ENCODE results near the gene HJV. TPM values are rescaled to one million over a fixed set of nuclear protein-coding genes. Genes with fewer than 3 reads are reported as not detected.

Gene HJV
- total and polyA plus RNA-seq, 2 of the 8 experiments (the other 6 are each of a cell fraction or from before 2014, with no cell fraction given) = 0.32 to 0.70 TPM

GRCh38 chr1:145986551-145986950 is 35.0 kb downstream of the HJV start:
- TF ChIP-seq CHD2 (IDR thresholded peaks at IDR 0.05; ENCODE audit: low read length) = no peak
- no peak for TF ChIP-seq RXRA (IDR thresholded peaks at IDR 0.05; ENCODE audit: insufficient read depth, low read depth, low read length)
- no peak for TF ChIP-seq SRF (IDR thresholded peaks at IDR 0.05; ENCODE audit: low read depth, low read length)
- TF ChIP-seq ASH2L (IDR thresholded peaks at IDR 0.05; ENCODE audit: low read length) = no peak
- TF ChIP-seq HDAC6 (IDR thresholded peaks at IDR 0.05; ENCODE audit: low read depth, low read length) = no peak
- TF ChIP-seq SIN3A (conservative IDR thresholded peaks at IDR 0.05 in 1 of 2, IDR thresholded peaks at IDR 0.05 in 1 of 2; ENCODE audit: low read depth in 1 of 2, low read length in 2 of 2) = no peak
- TF ChIP-seq CHD1 (IDR thresholded peaks at IDR 0.05; ENCODE audit: low read depth, low read length) = no peak
- no peak for TF ChIP-seq E2F6 (IDR thresholded peaks at IDR 0.05)
- TF ChIP-seq PHF8 (conservative IDR thresholded peaks at IDR 0.05; ENCODE audit: low read depth, low read length) = no peak
- no peak for TF ChIP-seq MAFK (IDR thresholded peaks at IDR 0.05; ENCODE audit: low read depth, low read length)
- TF ChIP-seq TAF1 (IDR thresholded peaks at IDR 0.05; ENCODE audit: low read depth, low read length) = no peak
- TF ChIP-seq SP1 (IDR thresholded peaks at IDR 0.05; ENCODE audit: low read depth, low read length) = no peak
- H3K9ac ChIP-seq (replicated peaks in 1 of 4; ENCODE audit: extremely low read depth in 1 of 4, low read depth in 3 of 4, low read length in 3 of 4) = no peak overlapping the region
- WGBS, 2 experiments (ENCODE audit: extremely low coverage in 1 of 2, insufficient coverage in 1 of 2, insufficient read length in 1 of 2, insufficient replicate concordance in 2 of 2, low coverage in 1 of 2, low lambda C conversion rate in 2 of 2, missing lambda C conversion rate in 1 of 2) = 95% methylated on average over 5 of the region's 6 CpGs; no CpG with 5 or more reads in 1 of the 2 experiments
- H3K4me3 ChIP-seq (ENCODE audit: extremely low read depth in 1 of 4, insufficient read depth in 2 of 4, low read depth in 3 of 4, low read length in 4 of 4) = no peak overlapping the region
- H3K36me3 ChIP-seq (ENCODE audit: control insufficient read depth in 2 of 4, insufficient read depth in 4 of 4, low read length in 3 of 4) = no peaks in the 10 kb centered on the region
- no peak for DNase-seq (ENCODE audit: low read depth in 1 of 2, low spot score in 2 of 2)
- H2BK120ac ChIP-seq (replicated peaks; ENCODE audit: low read depth, low read length) = no peak overlapping the region
- H3K4ac ChIP-seq (replicated peaks; ENCODE audit: insufficient read length, low read depth, low read length) = no peak overlapping the region
- H3K27ac ChIP-seq (ENCODE audit: low read depth, low read length) = no peak overlapping the region
- H3K9me3 ChIP-seq (ENCODE audit: insufficient read depth in 2 of 2, low read depth in 1 of 2, low read length in 1 of 2) = no peaks in the 10 kb centered on the region
- no peaks in the 10 kb centered on the region for H3K79me1 ChIP-seq (ENCODE audit: low read depth, low read length)
- no peak overlapping the region for H2AK5ac ChIP-seq (ENCODE audit: low read depth, low read length)
- H3K4me1 ChIP-seq (replicated peaks in 1 of 4; ENCODE audit: control insufficient read depth in 3 of 4, insufficient read depth in 4 of 4, low read length in 3 of 4) = peaks cover 0 to 6% (median 3%) of the 10 kb centered on the region in 4 experiments; a peak in 6 of 7 replicates
- H4K8ac ChIP-seq (ENCODE audit: extremely low read depth, insufficient read depth, low read length) = no peak overlapping the region
- no peak overlapping the region for H3K56ac ChIP-seq (replicated peaks; ENCODE audit: insufficient read length, low read depth, low read length)
- H3K18ac ChIP-seq (ENCODE audit: extremely low read depth, low read length) = no peak overlapping the region
- H4K20me1 ChIP-seq (replicated peaks in 1 of 2; ENCODE audit: control insufficient read depth in 1 of 2, insufficient read depth in 2 of 2, low read length in 2 of 2) = no peaks in the 10 kb centered on the region
- H4K91ac ChIP-seq (replicated peaks; ENCODE audit: insufficient read length, low read length) = no peak overlapping the region
- H3K27me3 ChIP-seq (replicated peaks in 1 of 4; ENCODE audit: control insufficient read depth in 3 of 4, extremely low read depth in 1 of 4, insufficient read depth in 3 of 4, low read length in 3 of 4) = no peaks in the 10 kb centered on the region
- CTCF ChIA-PET (ENCODE audit: partially characterized antibody) = interaction anchor here (0.7 to 12.6 kb wide), 4 partner anchors 8 to 103 kb away, joined by 3 to 93 read pairs (median 6); no protein-coding TSS in a partner anchor
- H3K4me2 ChIP-seq (ENCODE audit: insufficient read depth in 1 of 2, low read depth in 2 of 2, low read length in 2 of 2) = no peak overlapping the region
- POLR2A ChIA-PET (ENCODE audit: partially characterized antibody) = interaction anchor here (1.8 to 13.7 kb wide), 3 partner anchors 4 to 59 kb away, joined by 6 to 218 read pairs (median 218); partner anchors contain the start of genes RBM8A and TXNIP
- H2BK20ac ChIP-seq (ENCODE audit: low read length) = no peak overlapping the region
- no peaks in the 10 kb centered on the region for H3K79me2 ChIP-seq (ENCODE audit: control insufficient read depth in 1 of 2, insufficient read depth in 2 of 2, low read length in 2 of 2)
- FAIRE-seq = no peak
- no peak overlapping the region for H2AFZ ChIP-seq (ENCODE audit: low read length)
- H3K23ac ChIP-seq (ENCODE audit: insufficient read length) = no peak overlapping the region
- H3K14ac ChIP-seq (ENCODE audit: insufficient read length) = no peak overlapping the region
- H2BK15ac ChIP-seq (ENCODE audit: low read length) = no peak overlapping the region
- no peak overlapping the region for H2BK12ac ChIP-seq (ENCODE audit: low read depth, low read length)
- no peaks in the 10 kb centered on the region for H3K23me2 ChIP-seq (ENCODE audit: low read depth, low read length)
- no peak overlapping the region for H2BK5ac ChIP-seq (ENCODE audit: low read depth, low read length)
- no peak overlapping the region for H4K5ac ChIP-seq (ENCODE audit: insufficient read length, low read depth, low read length)
